ENCODE data around the gene CLMP. TPM values are rescaled to one million over a fixed set of nuclear protein-coding genes. Genes with fewer than 3 reads are reported as not detected.

Gene CLMP
- total and polyA plus RNA-seq, 2 experiments from 2014 or later: 7.1 to 18.4 TPM

- TF ChIP-seq NANOG (IDR thresholded peaks at IDR 0.05; ENCODE audit: borderline replicate concordance): no peak
- TF ChIP-seq, protein P1, sequence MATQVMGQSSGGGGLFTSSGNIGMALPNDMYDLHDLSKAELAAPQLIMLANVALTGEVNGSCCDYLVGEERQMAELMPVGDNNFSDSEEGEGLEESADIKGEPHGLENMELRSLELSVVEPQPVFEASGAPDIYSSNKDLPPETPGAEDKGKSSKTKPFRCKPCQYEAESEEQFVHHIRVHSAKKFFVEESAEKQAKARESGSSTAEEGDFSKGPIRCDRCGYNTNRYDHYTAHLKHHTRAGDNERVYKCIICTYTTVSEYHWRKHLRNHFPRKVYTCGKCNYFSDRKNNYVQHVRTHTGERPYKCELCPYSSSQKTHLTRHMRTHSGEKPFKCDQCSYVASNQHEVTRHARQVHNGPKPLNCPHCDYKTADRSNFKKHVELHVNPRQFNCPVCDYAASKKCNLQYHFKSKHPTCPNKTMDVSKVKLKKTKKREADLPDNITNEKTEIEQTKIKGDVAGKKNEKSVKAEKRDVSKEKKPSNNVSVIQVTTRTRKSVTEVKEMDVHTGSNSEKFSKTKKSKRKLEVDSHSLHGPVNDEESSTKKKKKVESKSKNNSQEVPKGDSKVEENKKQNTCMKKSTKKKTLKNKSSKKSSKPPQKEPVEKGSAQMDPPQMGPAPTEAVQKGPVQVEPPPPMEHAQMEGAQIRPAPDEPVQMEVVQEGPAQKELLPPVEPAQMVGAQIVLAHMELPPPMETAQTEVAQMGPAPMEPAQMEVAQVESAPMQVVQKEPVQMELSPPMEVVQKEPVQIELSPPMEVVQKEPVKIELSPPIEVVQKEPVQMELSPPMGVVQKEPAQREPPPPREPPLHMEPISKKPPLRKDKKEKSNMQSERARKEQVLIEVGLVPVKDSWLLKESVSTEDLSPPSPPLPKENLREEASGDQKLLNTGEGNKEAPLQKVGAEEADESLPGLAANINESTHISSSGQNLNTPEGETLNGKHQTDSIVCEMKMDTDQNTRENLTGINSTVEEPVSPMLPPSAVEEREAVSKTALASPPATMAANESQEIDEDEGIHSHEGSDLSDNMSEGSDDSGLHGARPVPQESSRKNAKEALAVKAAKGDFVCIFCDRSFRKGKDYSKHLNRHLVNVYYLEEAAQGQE (IDR thresholded peaks at IDR 0.05; ENCODE audit: unreplicated experiment): no peak
- no peak for TF ChIP-seq JUNB (IDR thresholded peaks at IDR 0.05; ENCODE audit: unreplicated experiment)
- no peak for TF ChIP-seq POLR2AphosphoS5 (IDR thresholded peaks at IDR 0.05; ENCODE audit: low read depth)
- no peak for TF ChIP-seq STAT1 (IDR thresholded peaks at IDR 0.05; ENCODE audit: unreplicated experiment)
These were observed 41.8 kb upstream of the CLMP start (continued) for GRCh38 chr11:123236879-123237278.

DNA sequence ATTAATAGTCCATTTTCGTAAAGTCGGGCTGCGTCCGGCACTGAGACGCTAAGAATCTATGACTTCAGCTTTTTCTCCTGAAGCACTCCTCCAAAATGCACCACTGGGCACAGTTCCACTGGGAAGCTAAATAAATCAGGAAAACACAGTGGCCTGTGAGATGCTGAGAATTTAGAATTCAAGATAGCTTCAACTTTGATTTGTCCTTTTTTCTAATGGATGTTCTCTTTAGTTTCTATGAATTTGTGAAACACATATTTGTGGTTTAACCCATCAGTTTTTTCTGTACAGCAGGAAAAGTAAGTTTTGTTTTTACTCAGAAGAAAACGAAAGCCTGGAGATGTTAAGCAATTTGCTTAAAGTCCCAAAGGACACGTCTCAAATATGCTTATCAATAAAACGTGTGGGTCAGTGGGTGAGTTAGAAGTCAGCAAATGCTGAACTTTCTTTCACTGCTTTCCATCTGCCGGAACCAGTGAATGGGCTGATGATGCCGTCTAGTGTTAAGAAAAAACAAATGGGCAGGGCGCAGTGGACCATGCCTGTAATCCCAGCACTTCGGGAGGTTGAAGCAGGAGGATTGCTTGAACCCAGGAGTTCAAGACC, 40.7 kb upstream of the CLMP start:
- Mint-ChIP-seq H3K9me3 (no peaks in the 10 kb centered on the region), H3K27ac (no peak overlapping the region), H3K27me3 (ENCODE audit: insufficient read depth, low read depth, poor library complexity) (peaks cover 2% of the 10 kb centered on the region), H3K4me1 (peaks cover 6% of the 10 kb centered on the region; the same call in 2 of the 3 replicates), H3K4me3 (no peak overlapping the region), H3K36me3 (ENCODE audit: low read depth) (no peaks in the 10 kb centered on the region)
- ATAC-seq (no peak), DNase-seq (ENCODE audit: low spot score) (no peak)
- no peaks in the 10 kb centered on the region for H3K4me1 ChIP-seq (ENCODE audit: insufficient read depth)
- H3K4me2 ChIP-seq: no peak overlapping the region
- H3F3A ChIP-seq (replicated peaks; ENCODE audit: low read depth): peaks cover 5% of the 10 kb centered on the region; the same call in 1 of the 2 replicates
- H3K36me3 ChIP-seq (ENCODE audit: insufficient read depth): no peaks in the 10 kb centered on the region
- 0 out of 2 replicates have a peak overlapping the region, but pooled peaks have one; percentile 1 for H2AFZ ChIP-seq
- no peak overlapping the region for H3K4me3 ChIP-seq
- peaks cover 11% of the 10 kb centered on the region; the same call in 1 of the 2 replicates for H3K9me2 ChIP-seq (ENCODE audit: insufficient read depth)
- H4K20me1 ChIP-seq (replicated peaks; ENCODE audit: insufficient read depth): no peaks in the 10 kb centered on the region
- no peaks in the 10 kb centered on the region for H3K79me2 ChIP-seq (replicated peaks; ENCODE audit: insufficient read depth)
- H3K27ac ChIP-seq (ENCODE audit: low read depth): no peak overlapping the region
- H3K27me3 ChIP-seq (ENCODE audit: insufficient read depth): no peaks in the 10 kb centered on the region
- TF ChIP-seq CTCF (conservative IDR thresholded peaks at IDR 0.05; ENCODE audit: low read depth in 2 of 2) (peak in 1 of 2 experiments; percentile 52; a peak in 2 of 4 replicates), CREB1 (CRISPR knock-in tag; IDR thresholded peaks at IDR 0.05; ENCODE audit: low read depth) (no peak)
- TF ChIP-seq, protein P1 (IDR thresholded peaks at IDR 0.05; ENCODE audit: unreplicated experiment): no peak
